Cardiac muscle cell (in vitro differentiated cells and primary cell): ENCODE measurements around the gene SMIM20. TPM values are rescaled to one million over a fixed set of nuclear protein-coding genes. Genes with fewer than 3 reads are reported as not detected.

Source experiments
- DNase-seq, 2 donors: peaks; one replicate each; pipeline versions ENCODE4 v3.0.0 to v3.0.0-alpha.2; 2010 to 2017; ENCODE audit warnings: low read depth in 1 of 2, low spot score in 1 of 2
- H3K27ac ChIP-seq: fragments of 200-600 bp; sonication (generic); 2 replicates; pipeline ENCODE4 v1.5.1; 2016
- H3K27me3 ChIP-seq: fragments of 200-600 bp; sonication (generic); 2 replicates; pipeline ENCODE4 v1.6.0; 2016; ENCODE audit warnings: control low read depth
- H3K36me3 ChIP-seq: fragments of 200-600 bp; sonication (generic); 2 replicates; pipeline ENCODE4 v1.5.1; 2016; ENCODE audit warnings: control low read depth
- H3K4me1 ChIP-seq: fragments of 200-600 bp; sonication (generic); 2 replicates; pipeline ENCODE4 v1.8.1; 2017; ENCODE audit warnings: low read depth, mild to moderate bottlenecking, mixed run types
- H3K4me3 ChIP-seq: fragments of 200-600 bp; sonication (generic); 2 replicates; pipeline ENCODE4 v1.5.1; 2016; ENCODE audit warnings: mild to moderate bottlenecking
- H3K9me3 ChIP-seq: fragments of 200-600 bp; sonication (generic); 2 replicates; pipeline ENCODE4 v1.5.1; 2017; ENCODE audit warnings: low read depth, mild to moderate bottlenecking, control low read depth
- CTCF ChIP-seq: IDR thresholded peaks from 2 replicates; pipeline ENCODE4 v1.5.1; 2012; ENCODE audit warnings: low read depth, mild to moderate bottlenecking, low read length
- polyA plus RNA-seq: library from polyadenylated mRNA; unstranded; fragments of >200 nt; fragmentation: Nextera tagmentation; extraction: Ambion mirVana; gene quantifications from 2 replicates; pipeline ENCODE4 v1.2.1, GENCODE V29; 2016
- total RNA-seq: library from RNA; depleted of rRNA; stranded (reverse); fragments of >200 nt; gene quantifications from 2 replicates; pipeline ENCODE4 v1.2.3, GENCODE V29; 2016

Gene SMIM20
- total and polyA plus RNA-seq, 2 experiments from 2014 or later: 27.5 to 59.1 TPM

- TF ChIP-seq CTCF: no peak
- Histone ChIP-seq H3K4me3 (no peak overlapping the region), H3K36me3 (no peaks in the 10 kb centered on the region), H3K9me3 (no peaks in the 10 kb centered on the region), H3K4me1 (no peaks in the 10 kb centered on the region), H3K27me3 (no peaks in the 10 kb centered on the region), H3K27ac (no peak overlapping the region)
- DNase-seq: no peak
Observed at GRCh38 chr4:25977397-25978170, 63.6 kb downstream of the SMIM20 start.

GRCh38 chr4:25978327-25978726 is 64.3 kb downstream of the SMIM20 start:
- TF ChIP-seq CTCF: no peak
- Histone ChIP-seq H3K4me3 (no peak overlapping the region), H3K9me3 (no peaks in the 10 kb centered on the region), H3K36me3 (no peaks in the 10 kb centered on the region), H3K27ac (no peak overlapping the region), H3K27me3 (no peaks in the 10 kb centered on the region), H3K4me1 (no peaks in the 10 kb centered on the region)
- DNase-seq: no peak

Other genes starting within 250 kb of the SMIM20 start
- gene SEL1L3, start 51.2 kb upstream of the SMIM20 start, total RNA-seq: 3.8 and 4.9 TPM in 2 replicates
- 4.0 and 5.3 TPM in 2 replicates for gene SEL1L3, start 51.2 kb upstream of the SMIM20 start, polyA plus RNA-seq